SK-N-SH treated with all-trans-retinoic acid at 6 μM for 48 hours (cell line): ENCODE results near the gene SIRPA.

ENCODE experiments used
- OSR1 ChIP-seq: fragments of 250-450 bp; sonication (Bioruptor Pico); IDR thresholded peaks from 2 replicates; pipeline ENCODE4 v1.8.0; 2022; ENCODE audit warnings: moderate library complexity, mild to moderate bottlenecking, inconsistent platforms
- RARB ChIP-seq: fragments of 250-450 bp; sonication (Bioruptor Pico); IDR thresholded peaks from 2 replicates; pipeline ENCODE4 v1.8.0; 2021; ENCODE audit warnings: mild to moderate bottlenecking, moderate library complexity
- ZNF70 ChIP-seq: fragments of 450-650 bp; formaldehyde crosslinking; IDR thresholded peaks from 2 replicates; pipeline ENCODE4 v1.5.0; 2020; ENCODE audit warnings: mild to moderate bottlenecking, moderate library complexity
- ZNF8 ChIP-seq: fragments of 450-650 bp; formaldehyde crosslinking; IDR thresholded peaks from 2 replicates; pipeline ENCODE4 v1.5.0; 2020; ENCODE audit warnings: mild to moderate bottlenecking, moderate library complexity
- TF ChIP-seq, protein P1 (sequence below): fragments of 250-450 bp; sonication (Bioruptor Pico); IDR thresholded peaks from 2 replicates; pipeline ENCODE4 v1.8.0; 2020; ENCODE audit warnings: mild to moderate bottlenecking, moderate library complexity, borderline replicate concordance
- TF ChIP-seq, protein P2 (sequence below): fragments of 250-450 bp; sonication (Bioruptor Pico); IDR thresholded peaks from 2 replicates; pipeline ENCODE4 v1.5.0; 2020; ENCODE audit warnings: mild to moderate bottlenecking, moderate library complexity

DNA sequence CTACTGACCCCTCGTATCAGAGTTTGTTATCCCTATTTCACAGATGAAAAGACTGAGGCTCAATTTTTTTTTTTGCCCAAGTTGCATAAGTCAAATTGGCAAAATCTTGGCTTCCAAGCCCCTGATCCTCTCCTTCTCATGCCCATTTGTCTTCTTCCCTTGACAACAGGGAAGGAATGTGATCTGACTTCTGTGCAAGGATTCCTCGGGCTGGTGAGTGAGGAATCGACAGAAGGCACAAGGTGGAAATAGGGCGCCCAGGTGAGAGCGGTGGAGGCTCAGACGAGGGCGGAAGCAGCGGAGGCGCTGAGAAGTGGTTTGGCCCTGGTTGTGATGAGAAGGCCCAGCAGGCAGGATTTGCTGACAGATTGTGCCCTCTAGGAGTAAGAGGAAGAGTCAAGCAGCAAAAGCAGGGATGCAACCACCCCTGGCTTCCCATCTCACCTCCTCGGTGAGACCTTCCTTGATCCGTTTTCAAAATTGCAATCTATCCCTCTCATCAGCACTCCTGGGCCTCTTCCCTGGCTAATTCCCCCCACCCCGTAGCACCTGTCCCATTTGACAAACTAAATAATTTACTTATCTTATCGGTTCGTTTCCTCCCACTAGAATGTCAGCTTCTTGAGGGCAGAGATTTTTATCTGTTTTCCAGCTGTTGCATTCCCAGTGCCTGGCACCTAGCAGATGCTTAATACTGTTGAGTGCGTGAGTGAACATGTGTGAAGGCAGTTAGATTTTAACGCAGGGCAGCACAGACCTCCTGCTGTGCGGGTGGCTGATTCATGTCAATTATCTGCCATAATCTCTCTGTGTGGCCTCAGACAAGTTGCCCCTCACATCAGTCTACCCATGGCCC lies 3.7 kb upstream of the SIRPA start:
- TF ChIP-seq ZNF70 (CRISPR knock-in tag) = peak; percentile 59; the same call in 1 of the 2 replicates
- TF ChIP-seq OSR1 (CRISPR knock-in tag) = no peak
- TF ChIP-seq RARB (CRISPR knock-in tag) = no peak
- TF ChIP-seq, protein P1, sequence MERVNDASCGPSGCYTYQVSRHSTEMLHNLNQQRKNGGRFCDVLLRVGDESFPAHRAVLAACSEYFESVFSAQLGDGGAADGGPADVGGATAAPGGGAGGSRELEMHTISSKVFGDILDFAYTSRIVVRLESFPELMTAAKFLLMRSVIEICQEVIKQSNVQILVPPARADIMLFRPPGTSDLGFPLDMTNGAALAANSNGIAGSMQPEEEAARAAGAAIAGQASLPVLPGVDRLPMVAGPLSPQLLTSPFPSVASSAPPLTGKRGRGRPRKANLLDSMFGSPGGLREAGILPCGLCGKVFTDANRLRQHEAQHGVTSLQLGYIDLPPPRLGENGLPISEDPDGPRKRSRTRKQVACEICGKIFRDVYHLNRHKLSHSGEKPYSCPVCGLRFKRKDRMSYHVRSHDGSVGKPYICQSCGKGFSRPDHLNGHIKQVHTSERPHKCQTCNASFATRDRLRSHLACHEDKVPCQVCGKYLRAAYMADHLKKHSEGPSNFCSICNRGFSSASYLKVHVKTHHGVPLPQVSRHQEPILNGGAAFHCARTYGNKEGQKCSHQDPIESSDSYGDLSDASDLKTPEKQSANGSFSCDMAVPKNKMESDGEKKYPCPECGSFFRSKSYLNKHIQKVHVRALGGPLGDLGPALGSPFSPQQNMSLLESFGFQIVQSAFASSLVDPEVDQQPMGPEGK = no peak
- TF ChIP-seq ZNF8 (CRISPR knock-in tag) = no peak
- TF ChIP-seq, protein P2, sequence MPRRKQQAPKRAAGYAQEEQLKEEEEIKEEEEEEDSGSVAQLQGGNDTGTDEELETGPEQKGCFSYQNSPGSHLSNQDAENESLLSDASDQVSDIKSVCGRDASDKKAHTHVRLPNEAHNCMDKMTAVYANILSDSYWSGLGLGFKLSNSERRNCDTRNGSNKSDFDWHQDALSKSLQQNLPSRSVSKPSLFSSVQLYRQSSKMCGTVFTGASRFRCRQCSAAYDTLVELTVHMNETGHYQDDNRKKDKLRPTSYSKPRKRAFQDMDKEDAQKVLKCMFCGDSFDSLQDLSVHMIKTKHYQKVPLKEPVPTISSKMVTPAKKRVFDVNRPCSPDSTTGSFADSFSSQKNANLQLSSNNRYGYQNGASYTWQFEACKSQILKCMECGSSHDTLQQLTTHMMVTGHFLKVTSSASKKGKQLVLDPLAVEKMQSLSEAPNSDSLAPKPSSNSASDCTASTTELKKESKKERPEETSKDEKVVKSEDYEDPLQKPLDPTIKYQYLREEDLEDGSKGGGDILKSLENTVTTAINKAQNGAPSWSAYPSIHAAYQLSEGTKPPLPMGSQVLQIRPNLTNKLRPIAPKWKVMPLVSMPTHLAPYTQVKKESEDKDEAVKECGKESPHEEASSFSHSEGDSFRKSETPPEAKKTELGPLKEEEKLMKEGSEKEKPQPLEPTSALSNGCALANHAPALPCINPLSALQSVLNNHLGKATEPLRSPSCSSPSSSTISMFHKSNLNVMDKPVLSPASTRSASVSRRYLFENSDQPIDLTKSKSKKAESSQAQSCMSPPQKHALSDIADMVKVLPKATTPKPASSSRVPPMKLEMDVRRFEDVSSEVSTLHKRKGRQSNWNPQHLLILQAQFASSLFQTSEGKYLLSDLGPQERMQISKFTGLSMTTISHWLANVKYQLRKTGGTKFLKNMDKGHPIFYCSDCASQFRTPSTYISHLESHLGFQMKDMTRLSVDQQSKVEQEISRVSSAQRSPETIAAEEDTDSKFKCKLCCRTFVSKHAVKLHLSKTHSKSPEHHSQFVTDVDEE (CRISPR knock-in tag) = no peak
